HEK293 (cell line): ENCODE measurements around the gene TICAM1.

Source experiments
- CTCF ChIA-PET: fragments of 350-600 bp; formaldehyde crosslinking; extraction: SDS; loops from one replicate; lab custom pipeline; 2021; ENCODE audit warnings: antibody characterized with exemption; lab: Yijun Ruan, JAX
- POLR2A ChIA-PET: fragments of 300-600 bp; formaldehyde crosslinking; extraction: SDS; loops from one replicate; lab custom pipeline; 2020; ENCODE audit warnings: antibody characterized with exemption, inconsistent platforms; lab: Yijun Ruan, JAX
- H3K27ac ChIP-seq: fragments of 200-500 bp; sonication (Bioruptor generic); 2 replicates; pipeline ENCODE4 v1.5.1; 2014; ENCODE audit warnings: low read depth, low read length, control low read depth, inconsistent platforms; ENCODE audit errors: extremely low read depth
- H3K36me3 ChIP-seq, 2 experiments: fragments of 200-500 bp in 1 of 2; sonication (Bioruptor generic) in 1 of 2; 1 replicate in 1 of 2; 2 replicates in 1 of 2; pipeline ENCODE4 v1.5.1; 2014 to 2017; ENCODE audit warnings: inconsistent platforms in 2 of 2, low read length in 2 of 2; ENCODE audit not compliant: control insufficient read depth in 2 of 2, insufficient read depth in 1 of 2
- H3K4me1 ChIP-seq: fragments of 200-500 bp; sonication (Bioruptor generic); 2 replicates; pipeline ENCODE4 v1.5.1; 2014; ENCODE audit warnings: mild to moderate bottlenecking, low read length, inconsistent platforms; ENCODE audit not compliant: control insufficient read depth, insufficient read depth
- H3K4me3 ChIP-seq: 2 replicates; pipeline ENCODE4 v1.5.1; 2011; ENCODE audit warnings: low read depth, mild to moderate bottlenecking, control low read depth, low read length, moderate library complexity
- H3K9me3 ChIP-seq: fragments of 200-500 bp; sonication (Bioruptor generic); 2 replicates; pipeline ENCODE4 v1.5.1; 2014; ENCODE audit warnings: low read depth, low read length, inconsistent platforms; ENCODE audit not compliant: control insufficient read depth, insufficient read depth
- EGR2 ChIP-seq: fragments of 450-650 bp; formaldehyde crosslinking; IDR thresholded peaks from 2 replicates; pipeline ENCODE4 v1.5.1; 2016; ENCODE audit warnings: low read depth, missing biosample characterization, missing genetic modification characterization
- GLI2 ChIP-seq: fragments of 450-650 bp; formaldehyde crosslinking; IDR thresholded peaks from 2 replicates; pipeline ENCODE4; 2017; ENCODE audit warnings: missing biosample characterization, missing genetic modification characterization, low read depth, borderline replicate concordance
- IKZF3 ChIP-seq: fragments of 450-650 bp; IDR thresholded peaks from 2 replicates; pipeline ENCODE4 v1.5.0; 2018; ENCODE audit warnings: missing biosample characterization, mild to moderate bottlenecking, missing genetic modification characterization, moderate library complexity
- KLF9 ChIP-seq: fragments of 450-650 bp; formaldehyde crosslinking; IDR thresholded peaks from 2 replicates; pipeline ENCODE4 v1.5.1; 2016; ENCODE audit warnings: missing biosample characterization, missing genetic modification characterization, low read depth
- OSR2 ChIP-seq: fragments of 450-650 bp; formaldehyde crosslinking; IDR thresholded peaks from 2 replicates; pipeline ENCODE4 v1.5.1; 2016; ENCODE audit warnings: missing biosample characterization, missing genetic modification characterization
- SP2 ChIP-seq: fragments of 450-650 bp; formaldehyde crosslinking; IDR thresholded peaks from 2 replicates; pipeline ENCODE4 v1.5.1; 2016; ENCODE audit warnings: missing biosample characterization, missing genetic modification characterization
- SP3 ChIP-seq: fragments of 450-650 bp; formaldehyde crosslinking; IDR thresholded peaks from 2 replicates; pipeline ENCODE4 v1.5.1; 2016; ENCODE audit warnings: missing biosample characterization, missing genetic modification characterization
- ZNF19 ChIP-seq: fragments of 450-650 bp; formaldehyde crosslinking; IDR thresholded peaks from 2 replicates; pipeline ENCODE4; 2016; ENCODE audit warnings: missing biosample characterization, missing genetic modification characterization, low read depth
- ZNF274 ChIP-seq, 2 experiments: fragments of 200-500 bp in 1 of 2; fragments of 450-650 bp in 1 of 2; sonication (Bioruptor generic) in 1 of 2; formaldehyde crosslinking in 1 of 2; IDR thresholded peaks; 2 replicates each; pipeline versions ENCODE4 v1.5.1 to v1.6.1; 2014 to 2016; ENCODE audit warnings: borderline replicate concordance in 1 of 2, inconsistent platforms in 1 of 2, low read length in 1 of 2, missing biosample characterization in 1 of 2, missing genetic modification characterization in 1 of 2
- ZNF366 ChIP-seq: fragments of 450-650 bp; formaldehyde crosslinking; conservative IDR thresholded peaks from 2 replicates; pipeline ENCODE4 v1.5.1; 2016; ENCODE audit warnings: missing biosample characterization, missing genetic modification characterization
- ZNF391 ChIP-seq: fragments of 450-650 bp; formaldehyde crosslinking; IDR thresholded peaks from 2 replicates; pipeline ENCODE4 v1.5.1; 2016; ENCODE audit warnings: low read depth, missing biosample characterization, missing genetic modification characterization, borderline replicate concordance
- ZNF416 ChIP-seq: fragments of 450-650 bp; formaldehyde crosslinking; IDR thresholded peaks from 2 replicates; pipeline ENCODE4 v1.5.1; 2016; ENCODE audit warnings: missing biosample characterization, missing genetic modification characterization
- ZNF518A ChIP-seq: fragments of 450-650 bp; formaldehyde crosslinking; conservative IDR thresholded peaks from 2 replicates; pipeline ENCODE4 v1.5.1; 2016; ENCODE audit warnings: low read depth, missing biosample characterization, missing genetic modification characterization
- ZNF530 ChIP-seq: fragments of 450-650 bp; formaldehyde crosslinking; IDR thresholded peaks from 2 replicates; pipeline ENCODE4 v1.5.1; 2016; ENCODE audit warnings: low read depth, missing biosample characterization, missing genetic modification characterization
- ZNF544 ChIP-seq: fragments of 450-650 bp; formaldehyde crosslinking; IDR thresholded peaks from 2 replicates; pipeline ENCODE4 v1.5.0; 2017; ENCODE audit warnings: missing biosample characterization, missing genetic modification characterization
- ZNF561 ChIP-seq: fragments of 450-650 bp; IDR thresholded peaks from 2 replicates; pipeline ENCODE4 v1.5.1; 2018; ENCODE audit warnings: missing biosample characterization, missing genetic modification characterization, borderline replicate concordance
- ZNF600 ChIP-seq: fragments of 450-650 bp; formaldehyde crosslinking; IDR thresholded peaks from 2 replicates; pipeline ENCODE4 v1.5.1; 2016; ENCODE audit warnings: missing biosample characterization, missing genetic modification characterization
- ZNF623 ChIP-seq: fragments of 450-650 bp; formaldehyde crosslinking; IDR thresholded peaks from 2 replicates; pipeline ENCODE4 v1.5.1; 2016; ENCODE audit warnings: missing biosample characterization, missing genetic modification characterization
- ZNF629 ChIP-seq: fragments of 450-650 bp; formaldehyde crosslinking; IDR thresholded peaks from 2 replicates; pipeline ENCODE4 v1.5.1; 2017; ENCODE audit warnings: missing biosample characterization, missing genetic modification characterization
- ZNF658 ChIP-seq: fragments of 450-650 bp; formaldehyde crosslinking; IDR thresholded peaks from 2 replicates; pipeline ENCODE4; 2016; ENCODE audit warnings: missing biosample characterization, missing genetic modification characterization
- ZNF701 ChIP-seq: fragments of 450-650 bp; formaldehyde crosslinking; IDR thresholded peaks from 2 replicates; pipeline ENCODE4 v1.5.1; 2016; ENCODE audit warnings: missing biosample characterization, missing genetic modification characterization
- ZSCAN30 ChIP-seq: fragments of 450-650 bp; IDR thresholded peaks from 2 replicates; pipeline ENCODE4 v1.5.1; 2018; ENCODE audit warnings: missing biosample characterization, mild to moderate bottlenecking, missing genetic modification characterization, moderate library complexity
- TF ChIP-seq, protein P1 (sequence below): fragments of 450-650 bp; formaldehyde crosslinking; optimal IDR thresholded peaks from 2 replicates; pipeline ENCODE3; 2016; ENCODE audit warnings: missing biosample characterization, mild to moderate bottlenecking, missing genetic modification characterization
- TF ChIP-seq, protein P2 (sequence below): fragments of 450-650 bp; formaldehyde crosslinking; IDR thresholded peaks from 2 replicates; pipeline ENCODE4 v1.5.1; 2017; ENCODE audit warnings: missing biosample characterization, missing genetic modification characterization

Gene TICAM1

DNA sequence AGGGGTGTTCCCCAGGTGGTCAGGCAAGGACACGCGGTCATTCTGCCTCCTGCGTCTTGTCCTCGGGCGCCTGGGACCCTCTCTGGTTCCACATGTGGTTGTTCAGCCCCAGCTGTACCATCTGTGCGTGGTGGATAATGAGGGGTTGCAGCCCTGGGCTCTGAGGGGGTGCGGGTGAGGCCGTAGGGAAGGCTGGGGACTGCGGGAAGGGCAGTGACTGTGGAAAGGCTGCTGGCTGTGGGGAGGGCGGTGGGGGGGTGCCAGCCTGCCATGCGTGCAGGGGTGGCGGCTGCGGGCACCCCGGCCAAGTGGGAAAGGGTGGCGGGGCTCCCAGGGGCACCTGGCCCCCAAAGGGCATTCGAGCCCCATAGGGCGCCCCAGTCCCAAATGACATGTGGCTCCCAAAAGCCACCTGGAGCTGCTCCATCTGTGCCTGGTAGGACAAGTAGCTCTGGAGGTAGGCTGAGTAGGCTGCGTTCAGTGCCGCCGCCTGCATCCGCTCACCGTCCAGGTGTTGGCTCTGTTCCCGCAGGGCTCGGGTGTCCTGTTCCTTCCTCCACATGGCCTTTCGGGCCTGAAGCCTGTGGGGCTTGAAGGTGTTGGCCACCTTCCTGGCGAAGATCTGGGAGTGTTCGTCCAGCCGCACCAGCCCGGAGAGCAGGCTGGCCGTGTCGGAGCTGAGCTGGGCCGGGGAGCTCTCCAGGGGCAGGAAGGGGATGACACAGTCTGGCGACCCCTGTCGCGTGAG, 15.1 kb downstream of the TICAM1 start:
- Histone ChIP-seq H3K27ac (no peak overlapping the region), H3K36me3 (peaks cover 0 to 13% of the 10 kb centered on the region in 2 experiments; a peak in 2 of 3 replicates), H3K4me3 (no peak overlapping the region), H3K9me3 (no peaks in the 10 kb centered on the region), H3K4me1 (no peaks in the 10 kb centered on the region)
- POLR2A ChIA-PET = interaction anchor here (0.6 kb wide), 1 partner anchor 433 kb away, joined by 10 read pairs; no protein-coding TSS in a partner anchor
- CTCF ChIA-PET = interaction anchor here (0.5 to 2.0 kb wide), 4 partner anchors 35 to 216 kb away, joined by 3 to 15 read pairs (median 5); no protein-coding TSS in a partner anchor
- TF ChIP-seq ZNF600 (tag by site-specific recombination) (peak; percentile 47), ZNF530 (tag by site-specific recombination) (0 out of 2 replicates have a peak, but pooled peaks have one; percentile 11), ZNF629 (tag by site-specific recombination) (0 out of 2 replicates have a peak, but pooled peaks have one; percentile 6), ZNF391 (tag by site-specific recombination) (no peak)
- TF ChIP-seq, all 188 proteins: peak for 3

GRCh38 chr19:4815426-4816201, 15.9 kb downstream of the TICAM1 start:
- peaks cover 0 to 13% of the 10 kb centered on the region in 2 experiments; a peak in 2 of 3 replicates for H3K36me3 ChIP-seq
- H3K9me3 ChIP-seq = no peaks in the 10 kb centered on the region
- H3K4me1 ChIP-seq = no peaks in the 10 kb centered on the region
- CTCF ChIA-PET = interaction anchor here (0.5 to 2.0 kb wide), 3 partner anchors 36 to 217 kb away, joined by 3 to 15 read pairs (median 3); no protein-coding TSS in a partner anchor
- H3K27ac ChIP-seq = no peak overlapping the region
- POLR2A ChIA-PET = interaction anchor here (0.6 kb wide), 1 partner anchor 218 kb away, joined by 6 read pairs; no protein-coding TSS in a partner anchor
- no peak overlapping the region for H3K4me3 ChIP-seq
- TF ChIP-seq ZNF274 (IDR thresholded peaks at IDR 0.05; ENCODE audit: low read length) (no peak), ZNF274 (tag by site-specific recombination; IDR thresholded peaks at IDR 0.05; ENCODE audit: borderline replicate concordance) (no peak), ZNF416 (tag by site-specific recombination) (no peak), ZNF629 (tag by site-specific recombination) (peak; percentile 12; the same call in 1 of the 2 replicates), ZNF561 (tag by site-specific recombination) (peak; percentile 71; the same call in 1 of the 2 replicates), OSR2 (tag by site-specific recombination) (no peak; the same call in 1 of the 2 replicates), GLI2 (no peak), ZNF19 (no peak), SP2 (tag by site-specific recombination) (peak; percentile 88), ZNF658 (tag by site-specific recombination) (no peak), ZNF544 (tag by site-specific recombination) (no peak), ZNF518A (tag by site-specific recombination) (peak; percentile 75), ZNF623 (tag by site-specific recombination) (no peak), EGR2 (tag by site-specific recombination) (peak; percentile 26; the same call in 1 of the 2 replicates), ZNF701 (no peak), ZSCAN30 (no peak), IKZF3 (tag by site-specific recombination) (peak; percentile 82), SP3 (peak; percentile 82), KLF9 (tag by site-specific recombination) (peak; percentile 65), ZNF366 (tag by site-specific recombination) (peak; percentile 59; the same call in 1 of the 2 replicates)
- TF ChIP-seq, protein P1, sequence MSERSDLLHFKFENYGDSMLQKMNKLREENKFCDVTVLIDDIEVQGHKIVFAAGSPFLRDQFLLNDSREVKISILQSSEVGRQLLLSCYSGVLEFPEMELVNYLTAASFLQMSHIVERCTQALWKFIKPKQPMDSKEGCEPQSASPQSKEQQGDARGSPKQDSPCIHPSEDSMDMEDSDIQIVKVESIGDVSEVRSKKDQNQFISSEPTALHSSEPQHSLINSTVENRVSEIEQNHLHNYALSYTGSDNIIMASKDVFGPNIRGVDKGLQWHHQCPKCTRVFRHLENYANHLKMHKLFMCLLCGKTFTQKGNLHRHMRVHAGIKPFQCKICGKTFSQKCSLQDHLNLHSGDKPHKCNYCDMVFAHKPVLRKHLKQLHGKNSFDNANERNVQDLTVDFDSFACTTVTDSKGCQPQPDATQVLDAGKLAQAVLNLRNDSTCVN (tag by site-specific recombination) = no peak
- TF ChIP-seq, protein P2, sequence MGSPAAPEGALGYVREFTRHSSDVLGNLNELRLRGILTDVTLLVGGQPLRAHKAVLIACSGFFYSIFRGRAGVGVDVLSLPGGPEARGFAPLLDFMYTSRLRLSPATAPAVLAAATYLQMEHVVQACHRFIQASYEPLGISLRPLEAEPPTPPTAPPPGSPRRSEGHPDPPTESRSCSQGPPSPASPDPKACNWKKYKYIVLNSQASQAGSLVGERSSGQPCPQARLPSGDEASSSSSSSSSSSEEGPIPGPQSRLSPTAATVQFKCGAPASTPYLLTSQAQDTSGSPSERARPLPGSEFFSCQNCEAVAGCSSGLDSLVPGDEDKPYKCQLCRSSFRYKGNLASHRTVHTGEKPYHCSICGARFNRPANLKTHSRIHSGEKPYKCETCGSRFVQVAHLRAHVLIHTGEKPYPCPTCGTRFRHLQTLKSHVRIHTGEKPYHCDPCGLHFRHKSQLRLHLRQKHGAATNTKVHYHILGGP (tag by site-specific recombination) = no peak
